ENCODE measurements around the gene ASPSCR1.
"Not testable (repeated sequence)": the region's sequence is repeated elsewhere in the genome, so short reads cannot be mapped to it uniquely, and the experiment has no call there.

ASPSCR1 gene

DNA sequence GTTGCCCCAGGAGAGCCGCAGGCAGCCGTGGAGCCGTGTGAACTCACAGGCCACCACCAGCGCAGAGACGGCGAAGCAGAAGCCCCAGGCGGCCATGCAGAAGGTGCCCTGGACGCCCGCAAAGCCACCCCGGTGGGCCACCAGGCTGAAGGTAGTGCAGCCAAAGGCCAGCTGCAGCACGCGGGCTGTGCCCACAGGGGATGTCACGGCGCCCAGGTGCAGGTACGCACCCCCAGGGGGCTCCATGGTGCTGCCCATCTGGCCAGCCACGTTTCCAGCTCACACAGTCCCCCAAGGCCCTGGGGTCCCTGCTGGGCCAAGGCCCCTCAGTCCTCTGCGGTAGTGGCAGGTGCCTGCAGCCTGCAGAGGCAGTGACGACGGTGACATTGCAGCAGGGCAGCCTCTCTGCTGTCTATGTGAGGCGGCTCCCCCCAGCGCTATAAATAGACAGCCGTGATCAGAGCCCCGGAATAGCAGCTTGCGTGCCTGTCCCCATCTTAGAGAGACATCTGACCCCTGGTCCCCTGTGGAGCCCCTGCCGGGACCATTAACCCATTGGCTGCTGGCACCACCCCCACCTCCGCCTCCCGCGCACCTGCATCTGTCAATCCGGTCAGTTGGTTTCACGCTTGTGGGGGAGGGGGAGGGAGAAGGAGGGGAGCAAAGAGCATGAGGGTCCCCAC, 35.8 kb upstream of the ASPSCR1 start:
- DNase-seq (ENCODE audit: low read depth in 2 of 2) = no peak

DNA sequence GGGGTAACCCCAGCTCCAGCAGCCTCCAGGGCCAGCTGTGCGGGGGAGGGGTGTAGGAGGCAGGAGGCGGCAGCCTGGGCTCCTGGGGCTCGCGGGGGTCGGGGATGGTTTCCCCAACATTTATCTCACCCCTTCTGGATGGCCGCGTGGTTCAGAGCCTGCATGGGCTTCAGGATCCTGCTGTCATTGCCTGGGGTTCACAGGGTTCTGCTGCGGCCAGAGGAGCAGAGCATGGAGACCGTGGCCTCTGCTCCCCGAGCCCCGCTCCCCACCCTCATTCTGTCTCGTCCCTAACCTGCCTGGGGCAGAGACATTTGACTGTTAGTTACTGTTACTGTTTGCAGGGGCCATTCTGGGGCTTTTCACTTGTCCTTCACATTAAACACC, 35.3 kb upstream of the ASPSCR1 start:
- DNase-seq (ENCODE audit: low read depth in 2 of 2) = no peak

DNA sequence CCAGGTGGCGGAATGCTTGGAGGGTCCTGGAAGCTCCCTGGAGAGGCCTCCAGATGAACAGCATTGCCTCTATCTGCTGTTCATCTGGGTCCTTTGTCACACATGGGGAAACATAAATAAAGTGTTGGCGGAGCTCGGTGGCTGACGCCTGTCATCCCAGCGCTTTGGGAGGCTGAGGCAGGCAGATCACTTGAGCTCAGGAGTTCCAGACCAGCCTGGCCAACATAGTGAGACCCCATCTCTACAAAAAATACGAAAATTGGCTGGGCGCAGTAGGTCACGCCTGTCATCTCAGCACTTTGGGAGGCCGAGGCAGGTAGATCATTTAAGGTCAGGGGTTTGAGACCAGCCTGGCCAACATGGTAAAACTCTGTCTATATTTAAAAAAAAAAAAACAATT, 32.6 kb upstream of the ASPSCR1 start:
- no peak for DNase-seq (ENCODE audit: low read depth in 2 of 2)

DNA sequence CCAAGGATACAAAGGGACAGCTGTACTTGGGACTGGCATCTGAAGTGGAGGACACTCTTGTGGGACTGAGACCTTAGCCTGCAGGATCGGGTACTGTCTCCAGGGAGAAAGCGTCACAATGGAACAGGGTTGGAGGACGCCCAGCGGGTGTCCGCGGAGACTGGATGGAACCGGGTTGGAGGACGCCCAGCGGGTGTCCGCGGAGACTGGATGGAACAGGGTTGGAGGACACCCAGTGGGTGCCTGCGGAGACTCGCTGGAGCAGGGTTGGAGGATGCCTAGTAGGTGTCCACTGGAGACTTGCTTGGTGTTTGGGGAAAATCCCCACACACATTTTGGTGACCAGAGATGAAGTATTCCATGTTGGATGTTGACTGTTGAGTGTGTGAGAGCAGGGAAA, 30.2 kb upstream of the ASPSCR1 start, which contains the start of gene MYADML2:
Gene MYADML2 (minus strand): TSS at position 45 of the 400 bp plus-strand sequence. CDS start 5,492 bp downstream, outside the sequence.
- DNase-seq (ENCODE audit: low read depth in 2 of 2) = no peak

DNA sequence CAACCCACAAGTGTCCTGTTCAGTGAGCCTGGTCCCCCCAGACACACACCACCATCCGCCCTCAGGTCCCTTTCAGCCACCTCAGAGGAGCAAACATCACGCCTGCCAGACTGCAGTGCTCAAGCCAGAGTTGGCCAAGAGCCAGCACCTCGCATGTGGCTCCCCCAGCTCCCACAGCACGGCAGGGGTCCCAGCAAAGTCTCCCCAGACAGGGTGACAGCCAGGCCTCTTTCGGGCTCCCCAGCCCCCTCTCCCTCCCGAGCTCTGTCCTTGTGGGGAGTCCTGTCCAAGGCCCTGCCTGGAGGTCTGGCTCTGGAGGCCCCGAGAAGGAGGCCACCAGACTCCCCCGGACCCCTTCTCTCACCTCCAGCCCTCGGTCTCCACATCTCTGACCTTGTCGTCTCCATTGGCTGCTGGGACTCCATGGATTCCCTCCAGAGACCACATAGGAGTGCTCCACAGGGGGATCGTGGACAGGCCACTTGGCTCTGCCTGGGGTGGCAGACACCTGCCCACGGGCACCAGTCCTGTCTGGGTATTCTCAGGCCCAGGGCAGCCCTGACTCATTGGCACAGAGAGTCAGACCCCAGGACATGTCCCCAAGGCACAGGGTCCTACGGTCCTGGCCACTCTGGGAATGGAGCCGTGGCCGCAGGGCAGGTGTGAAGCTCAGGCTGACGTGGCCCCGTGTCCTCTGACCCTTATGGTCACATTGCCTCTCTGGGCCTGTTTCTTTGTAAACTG, 28.6 kb upstream of the ASPSCR1 start:
- no peak for DNase-seq (ENCODE audit: low read depth in 2 of 2)

DNA sequence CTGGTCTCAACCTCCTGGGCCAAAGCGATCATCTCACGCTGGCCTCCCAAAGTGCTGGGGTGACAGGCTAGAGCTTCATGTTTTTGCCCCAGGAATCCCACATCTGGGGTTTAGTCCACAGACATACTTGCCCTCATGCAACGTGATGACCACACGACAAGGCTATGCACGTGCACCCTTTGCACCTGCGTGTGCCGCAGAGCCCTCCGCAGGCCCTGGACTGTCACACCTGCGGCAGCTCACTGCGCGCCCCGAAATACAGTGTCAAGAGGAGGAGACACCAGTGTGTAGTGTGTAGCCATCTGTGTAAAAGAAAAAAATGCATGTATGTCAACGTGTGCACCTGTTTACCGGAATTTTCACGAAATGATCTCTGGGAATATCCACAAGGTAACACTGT, 26.9 kb upstream of the ASPSCR1 start:
- no peak for DNase-seq (ENCODE audit: low read depth in 2 of 2)

DNA sequence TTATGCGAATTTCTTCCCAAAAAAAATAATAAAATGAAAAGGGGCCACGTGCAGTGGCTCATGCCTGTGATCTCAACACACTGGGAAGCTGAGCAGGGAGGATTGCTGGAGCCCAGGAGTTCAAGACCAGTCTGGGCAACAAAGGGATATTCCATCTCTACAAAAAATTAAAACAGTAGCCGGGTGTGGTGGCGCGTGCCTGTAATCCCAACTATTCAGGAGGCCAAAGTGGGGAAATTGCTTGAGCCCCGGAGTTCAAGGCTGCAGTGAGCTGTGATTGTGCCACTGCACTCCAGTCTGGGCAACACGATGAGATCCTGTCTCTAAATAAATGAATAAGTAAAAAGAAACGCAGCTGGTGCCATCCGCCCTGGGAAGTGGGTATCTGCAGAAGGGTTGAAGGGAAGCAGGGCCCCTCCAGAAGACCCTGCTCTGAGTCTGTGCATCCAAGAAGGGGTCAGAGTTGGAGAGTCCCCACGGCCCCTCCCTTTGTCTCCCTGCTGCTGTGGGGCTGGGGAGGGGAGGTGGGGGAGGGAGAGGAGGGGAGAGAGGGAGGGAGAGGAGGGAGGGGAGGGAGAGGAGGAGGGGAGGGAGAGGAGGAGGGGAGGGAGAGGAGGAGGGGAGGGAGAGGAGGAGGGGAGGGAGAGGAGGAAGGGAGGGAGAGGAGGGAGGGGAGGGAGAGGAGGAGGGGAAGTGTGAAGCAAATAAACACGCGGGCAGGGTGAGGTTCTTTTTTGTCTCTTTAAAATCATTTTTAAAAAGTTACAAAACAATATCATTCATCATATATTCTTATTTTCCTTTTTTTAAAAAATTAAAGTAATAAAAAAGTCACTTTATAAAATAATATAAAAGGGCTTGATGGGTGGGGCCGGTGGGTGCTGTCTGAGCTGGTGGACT, 25.4 kb upstream of the ASPSCR1 start:
- DNase-seq (ENCODE audit: low read depth in 2 of 2) = no peak

DNA sequence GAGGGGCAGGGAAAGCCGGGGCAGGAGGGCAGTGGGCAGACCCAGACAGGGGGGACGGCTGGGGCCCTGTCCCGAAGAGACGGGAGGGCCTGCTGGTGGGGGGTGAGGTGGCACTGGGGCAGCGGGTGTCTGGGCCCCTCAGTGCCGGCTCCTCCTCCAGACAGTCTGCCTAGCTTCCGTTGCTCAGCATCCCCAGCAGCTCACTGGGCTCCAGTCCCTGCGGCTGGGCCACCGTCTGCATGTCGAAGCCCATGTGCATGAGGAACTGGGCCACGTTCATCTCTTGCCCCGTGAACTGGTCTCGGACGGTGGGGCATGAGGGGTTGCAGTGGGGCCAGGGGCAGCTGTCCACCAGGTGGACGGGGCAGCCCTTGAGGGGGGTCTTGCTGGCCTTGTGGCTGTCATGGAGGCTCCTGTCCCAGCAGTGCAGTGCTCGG, 24.6 kb upstream of the ASPSCR1 start:
- DNase-seq (ENCODE audit: low read depth in 2 of 2) = no peak

DNA sequence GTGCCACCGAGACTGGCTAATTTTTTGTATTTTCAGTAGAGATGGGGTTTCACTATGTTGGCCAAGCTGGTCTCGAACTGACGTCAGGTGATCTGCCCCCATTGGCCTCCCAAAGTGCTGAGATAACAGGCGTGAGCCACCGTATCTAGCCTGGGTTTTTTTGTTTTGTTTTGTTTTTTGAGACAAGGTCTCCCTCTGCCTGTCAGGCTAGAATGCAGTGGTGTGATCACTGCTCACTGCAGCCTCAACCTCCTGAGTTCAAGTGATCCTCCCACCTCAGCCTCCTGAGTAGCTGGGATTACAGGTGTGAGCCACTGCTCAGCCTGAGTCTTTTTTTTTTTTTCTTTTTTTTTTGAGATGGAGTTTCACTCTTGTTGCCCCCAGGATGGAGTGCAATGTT, 24.0 kb upstream of the ASPSCR1 start:
- not testable (repeated sequence) for DNase-seq (ENCODE audit: low read depth in 2 of 2)

DNA sequence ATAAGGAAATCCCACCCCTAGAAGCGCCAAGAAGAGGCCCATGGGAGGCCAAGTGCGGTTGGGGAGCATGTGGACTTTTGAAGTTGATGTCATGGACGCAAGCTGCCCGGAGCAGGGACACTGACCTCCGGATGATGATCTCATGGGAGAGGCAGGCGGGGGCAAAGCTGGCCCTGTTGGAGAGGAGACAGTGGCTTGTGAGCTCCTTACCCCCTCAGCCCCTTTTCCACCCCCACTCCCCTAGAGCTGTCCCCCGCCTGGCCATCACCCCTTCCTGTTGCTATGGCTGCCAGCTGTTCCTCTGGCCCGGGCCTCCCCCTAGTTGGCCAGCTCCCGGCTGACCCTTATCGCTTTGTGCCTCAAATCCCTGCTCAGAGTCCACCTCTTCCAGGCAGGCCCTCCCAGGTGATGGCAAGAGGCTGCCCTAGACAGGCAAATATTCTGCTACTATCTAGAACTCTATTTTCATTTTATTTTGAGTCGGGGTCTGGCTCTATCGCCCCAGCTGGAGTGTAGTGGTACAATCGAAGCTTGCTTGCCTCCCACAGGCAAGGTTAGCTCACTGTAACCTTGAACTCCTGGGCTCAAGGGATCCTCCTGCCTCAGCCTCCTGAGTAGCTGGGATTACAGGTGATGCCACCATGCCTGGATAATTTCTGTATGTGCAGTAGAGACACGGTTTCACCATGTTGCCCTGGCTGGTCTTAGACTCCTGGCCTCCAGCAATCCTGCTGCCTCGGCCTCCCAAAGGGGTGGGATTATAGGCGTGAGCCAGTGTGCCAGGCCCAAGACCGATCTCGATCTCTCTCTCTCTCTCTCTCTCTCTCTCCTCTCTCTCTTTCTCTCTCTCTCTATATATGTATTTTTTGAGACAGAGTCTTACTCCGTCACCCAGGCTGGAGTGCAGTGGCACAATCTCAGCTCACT, 23.0 kb upstream of the ASPSCR1 start:
- no peak for DNase-seq (ENCODE audit: low read depth in 2 of 2)

DNA sequence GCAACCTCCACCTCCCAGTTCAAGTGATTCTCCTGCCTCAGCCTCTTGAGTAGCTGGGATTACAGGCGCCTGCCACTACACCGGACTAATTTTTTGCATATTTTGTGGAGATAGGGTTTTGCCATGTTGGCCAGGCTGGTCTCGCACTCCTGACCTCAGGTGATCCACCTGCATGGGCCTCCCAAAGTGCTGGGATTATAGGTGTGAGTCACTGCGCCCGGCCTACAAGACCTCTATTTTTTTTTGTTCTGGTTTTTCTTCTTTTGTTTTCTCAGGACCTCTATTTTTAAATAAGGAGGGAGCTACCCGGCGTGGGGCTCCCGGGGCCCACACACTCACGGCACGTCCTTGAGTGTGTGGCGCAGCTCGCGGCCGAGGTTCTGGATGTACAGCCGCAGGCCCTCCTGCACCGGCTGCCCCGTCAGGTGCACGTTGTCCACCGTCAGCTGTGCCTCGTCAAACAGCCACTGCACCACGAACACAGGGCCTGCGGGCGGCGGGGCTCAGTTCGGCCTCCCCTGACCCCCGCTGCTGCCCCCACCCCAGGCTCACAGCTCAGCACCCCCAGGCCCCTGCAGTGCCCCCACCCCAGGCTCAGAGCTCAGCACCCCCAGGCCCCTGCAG, 22.3 kb upstream of the ASPSCR1 start:
- no peak for DNase-seq (ENCODE audit: low read depth in 2 of 2)

DNA sequence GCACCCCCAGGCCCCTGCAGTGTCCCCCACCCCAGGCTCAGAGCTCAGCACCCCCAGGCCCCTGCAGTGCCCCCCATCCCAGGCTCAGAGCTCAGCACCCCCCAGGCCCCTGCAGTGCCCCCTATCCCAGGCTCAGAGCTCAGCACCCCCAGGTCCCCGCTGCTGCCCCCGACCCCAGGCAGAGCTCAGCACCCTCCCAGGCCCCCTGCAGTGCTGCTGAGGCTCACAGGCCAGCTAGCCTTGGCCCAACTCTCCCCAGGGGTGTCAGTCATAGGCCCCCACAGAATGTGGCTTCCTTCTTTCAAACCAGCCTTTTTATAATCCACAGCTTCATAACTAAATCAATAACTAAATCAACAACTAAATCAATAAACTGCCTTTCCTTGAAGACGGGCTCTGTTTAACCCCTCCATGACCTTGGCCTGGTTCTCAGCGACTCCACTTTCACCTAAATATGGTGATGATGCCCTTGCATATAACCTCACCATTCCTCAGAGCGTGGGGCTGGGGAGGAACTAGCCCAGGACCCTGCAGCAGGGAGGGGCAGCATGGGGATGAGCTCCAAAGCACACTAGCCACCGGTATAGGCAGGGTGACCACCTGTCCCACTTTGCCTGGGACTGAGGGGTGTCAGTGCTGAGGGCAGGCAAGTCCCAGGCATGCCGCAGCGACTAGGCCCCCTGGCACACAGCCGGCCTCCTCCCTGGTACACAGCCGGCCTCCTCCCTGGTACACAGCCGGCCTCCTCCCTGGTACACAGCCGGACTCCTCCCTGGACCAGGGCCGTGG, 21.5 kb upstream of the ASPSCR1 start:
- DNase-seq (ENCODE audit: low read depth in 2 of 2) = no peak

DNA sequence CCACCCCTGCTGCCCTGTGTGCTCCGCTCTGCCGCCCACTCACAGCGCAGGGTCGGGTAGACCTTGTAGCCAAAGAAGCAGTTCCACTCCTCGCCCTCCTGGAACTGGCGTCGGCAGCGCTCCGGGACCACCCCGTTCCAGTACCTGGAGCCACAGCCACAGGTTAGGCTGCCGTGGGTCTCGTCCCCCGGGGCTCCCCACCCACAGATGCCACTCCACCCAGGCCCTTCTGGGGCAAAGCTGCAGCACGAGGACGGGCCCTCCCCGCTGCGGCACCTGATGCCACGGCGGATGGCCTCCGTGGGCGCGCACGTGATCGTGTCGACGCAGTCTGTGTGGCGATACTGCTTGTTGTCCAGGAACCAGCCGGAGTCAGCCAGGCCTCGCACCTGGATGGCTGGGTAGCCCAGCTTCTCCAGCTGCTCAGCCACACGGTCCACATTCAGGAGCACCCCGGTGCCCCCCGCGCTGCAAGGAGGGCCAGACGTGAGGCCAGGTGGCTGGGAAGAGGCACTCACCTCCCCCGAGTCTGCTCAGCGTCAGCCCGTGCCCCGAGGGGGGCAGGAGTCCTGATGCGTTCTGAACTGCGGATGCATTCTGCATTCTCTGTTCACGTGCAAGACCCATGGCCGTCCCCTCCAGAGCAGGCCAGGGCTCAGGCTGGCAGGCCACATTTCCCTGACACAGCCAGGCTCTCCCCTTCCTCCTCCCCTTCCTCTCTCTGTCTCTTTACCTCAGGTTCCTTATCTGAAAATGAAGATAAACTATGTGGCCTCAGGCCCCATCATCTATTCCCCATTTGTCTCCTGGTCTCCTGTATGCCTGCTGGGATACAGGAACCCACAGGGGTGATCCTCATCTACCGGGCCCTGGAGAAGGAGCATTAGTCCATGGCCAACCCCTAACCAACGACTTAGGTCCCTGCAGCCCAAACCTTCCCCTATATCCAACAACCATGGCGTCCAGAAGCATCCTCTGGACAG, 20.5 kb upstream of the ASPSCR1 start:
- DNase-seq (ENCODE audit: low read depth in 2 of 2) = no peak

DNA sequence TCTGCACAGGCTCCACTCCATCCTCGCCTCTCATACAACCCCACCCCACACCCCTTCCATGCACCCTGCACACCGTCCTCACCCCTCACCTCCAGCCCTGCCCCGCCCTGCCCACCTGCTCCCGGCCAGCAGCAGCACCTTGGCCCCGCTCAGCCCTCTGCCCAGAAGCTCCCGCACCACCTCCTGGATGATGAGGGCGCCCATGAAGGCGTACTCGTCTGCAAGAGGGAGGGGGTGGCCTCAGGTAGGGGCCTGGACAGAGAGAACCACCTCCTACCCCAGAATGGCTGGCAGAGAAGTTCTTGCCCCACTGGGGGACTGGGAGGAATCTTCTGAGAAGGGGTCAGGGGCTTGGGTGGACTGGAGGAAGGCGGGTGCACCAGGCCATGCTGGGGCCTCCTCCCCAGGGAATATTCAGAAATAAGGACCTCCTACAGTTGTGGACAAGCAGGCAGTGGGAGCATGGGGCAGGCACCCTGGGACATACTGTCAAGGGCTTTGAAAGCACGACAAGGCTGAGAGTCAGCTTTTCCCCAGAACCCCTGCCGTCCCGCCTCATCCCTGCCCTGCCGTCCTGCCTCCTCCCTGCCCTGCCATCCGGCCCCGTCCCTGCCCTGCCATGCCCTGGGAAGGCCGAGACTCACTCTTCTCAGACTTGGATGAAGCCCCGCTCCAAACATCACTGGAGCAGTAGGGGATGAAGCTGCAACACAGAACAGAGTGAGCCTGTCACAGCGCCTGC, 19.6 kb upstream of the ASPSCR1 start:
- no peak for DNase-seq (ENCODE audit: low read depth in 2 of 2)

DNA sequence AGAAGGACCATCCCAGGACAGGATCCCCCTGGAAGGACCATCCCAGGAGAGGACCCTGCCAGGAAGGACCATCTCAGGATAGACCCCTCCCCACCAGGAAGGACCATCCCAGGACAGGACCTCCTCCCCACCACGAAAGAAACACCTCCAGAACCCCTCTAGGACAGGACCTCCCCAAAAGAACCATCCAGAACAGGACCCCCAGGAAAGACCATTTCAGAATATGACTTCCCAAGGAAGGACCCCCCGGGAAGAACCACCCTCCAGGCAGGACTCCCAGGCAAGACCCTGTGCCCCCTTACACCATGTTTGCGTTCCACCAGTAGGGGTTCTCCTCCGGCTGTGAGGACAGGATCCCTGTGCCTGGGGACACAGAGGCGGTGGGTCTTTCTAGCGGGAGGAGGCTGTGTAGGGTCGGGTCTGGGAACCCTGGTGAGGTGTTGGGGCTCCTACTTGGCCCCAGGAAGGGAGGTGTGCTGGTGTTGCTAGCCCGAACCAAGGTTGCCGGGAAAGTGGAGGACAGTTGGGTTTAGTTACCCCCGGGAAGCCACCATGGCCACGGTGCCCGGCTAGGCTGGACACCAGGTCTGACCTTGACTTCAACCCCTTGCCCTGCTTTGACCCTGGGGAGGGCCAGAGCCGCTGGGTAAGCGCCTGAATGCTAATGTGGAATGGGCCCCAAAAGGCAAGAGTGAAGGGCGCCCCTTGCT, 18.6 kb upstream of the ASPSCR1 start:
- no peak for DNase-seq (ENCODE audit: low read depth in 2 of 2)

DNA sequence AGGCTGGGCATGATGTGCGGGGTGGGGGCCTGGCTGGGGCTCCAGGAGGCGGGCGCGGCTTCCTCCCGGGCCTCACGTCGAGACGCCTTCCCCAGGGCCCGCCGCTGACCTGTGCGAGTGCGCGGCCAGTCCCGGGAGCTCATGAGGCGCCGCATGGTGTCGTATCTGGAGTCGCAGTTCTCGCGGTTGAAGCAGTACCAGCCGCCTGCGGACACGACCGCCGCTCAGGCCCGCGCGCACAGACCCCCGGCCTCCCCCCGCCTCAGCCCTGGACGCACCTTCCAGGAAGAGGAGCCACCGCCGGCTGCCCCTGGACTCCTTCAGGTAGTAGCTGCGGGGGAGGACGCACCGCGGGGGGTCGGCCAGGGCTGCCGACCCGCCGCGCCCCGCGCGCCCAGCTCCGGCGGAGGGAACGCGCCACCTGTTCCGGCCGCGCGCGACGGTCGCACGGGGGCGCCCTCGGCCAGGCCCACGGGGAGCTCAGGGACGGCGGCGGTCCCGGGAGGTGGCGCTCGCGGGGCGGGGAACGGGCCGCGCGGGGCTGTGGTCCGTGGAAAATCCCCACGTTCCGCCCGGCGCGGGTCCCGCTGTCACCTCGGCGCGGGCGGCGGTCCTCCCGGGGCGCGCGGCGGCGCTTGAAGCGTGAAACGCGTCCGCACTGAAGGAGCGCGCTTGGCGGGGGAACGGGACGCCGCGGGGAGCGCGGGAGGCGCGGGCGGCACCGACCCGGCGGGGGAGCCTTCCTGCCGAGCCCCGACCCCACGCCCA, 17.9 kb upstream of the ASPSCR1 start:
- no peak for DNase-seq (ENCODE audit: low read depth in 2 of 2)
